ENCODE results near the gene PRR16. TPM values are rescaled to one million over a fixed set of nuclear protein-coding genes. Genes with fewer than 3 reads are reported as not detected.

PRR16 gene
- total RNA-seq, 6 donors from 2014 or later, result 1.7 to 5.2 (median 3.7) TPM

GRCh38 chr5:120512791-120513650 lies 48.9 kb downstream of the PRR16 start:
- no peak overlapping the region for H3K4me3 ChIP-seq
- ATAC-seq (ENCODE audit: low FRiP score in 2 of 2) (no peak), DNase-seq (no peak)
- no peaks in the 10 kb centered on the region for H3K4me1 ChIP-seq
- no peak overlapping the region for H3K27ac ChIP-seq
- H3K9me3 ChIP-seq, result no peaks in the 10 kb centered on the region
- no peaks in the 10 kb centered on the region for H3K36me3 ChIP-seq
- TF ChIP-seq POLR2AphosphoS5 (IDR thresholded peaks at IDR 0.05), result no peak
- no peak for TF ChIP-seq EP300 (IDR thresholded peaks at IDR 0.05)
- TF ChIP-seq, protein P1, sequence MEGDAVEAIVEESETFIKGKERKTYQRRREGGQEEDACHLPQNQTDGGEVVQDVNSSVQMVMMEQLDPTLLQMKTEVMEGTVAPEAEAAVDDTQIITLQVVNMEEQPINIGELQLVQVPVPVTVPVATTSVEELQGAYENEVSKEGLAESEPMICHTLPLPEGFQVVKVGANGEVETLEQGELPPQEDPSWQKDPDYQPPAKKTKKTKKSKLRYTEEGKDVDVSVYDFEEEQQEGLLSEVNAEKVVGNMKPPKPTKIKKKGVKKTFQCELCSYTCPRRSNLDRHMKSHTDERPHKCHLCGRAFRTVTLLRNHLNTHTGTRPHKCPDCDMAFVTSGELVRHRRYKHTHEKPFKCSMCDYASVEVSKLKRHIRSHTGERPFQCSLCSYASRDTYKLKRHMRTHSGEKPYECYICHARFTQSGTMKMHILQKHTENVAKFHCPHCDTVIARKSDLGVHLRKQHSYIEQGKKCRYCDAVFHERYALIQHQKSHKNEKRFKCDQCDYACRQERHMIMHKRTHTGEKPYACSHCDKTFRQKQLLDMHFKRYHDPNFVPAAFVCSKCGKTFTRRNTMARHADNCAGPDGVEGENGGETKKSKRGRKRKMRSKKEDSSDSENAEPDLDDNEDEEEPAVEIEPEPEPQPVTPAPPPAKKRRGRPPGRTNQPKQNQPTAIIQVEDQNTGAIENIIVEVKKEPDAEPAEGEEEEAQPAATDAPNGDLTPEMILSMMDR (IDR thresholded peaks at IDR 0.05), result no peak
- TF ChIP-seq POLR2A (IDR thresholded peaks at IDR 0.05), result no peak
- H3K27me3 ChIP-seq, result no peaks in the 10 kb centered on the region
- 89 to 90% methylated on average over 13 of the region's 13 CpGs for WGBS, 2 donors

GRCh38 chr5:120516805-120517204 lies 52.7 kb downstream of the PRR16 start:
- Histone ChIP-seq H3K4me3 (no peak overlapping the region), H3K4me1 (no peaks in the 10 kb centered on the region), H3K27ac (no peak overlapping the region), H3K9me3 (no peaks in the 10 kb centered on the region), H3K36me3 (no peaks in the 10 kb centered on the region), H3K27me3 (no peaks in the 10 kb centered on the region)
- no peak for ATAC-seq (ENCODE audit: low FRiP score in 2 of 2)
- WGBS, 2 donors, result 83 to 90% methylated on average over 2 of the region's 2 CpGs
- TF ChIP-seq, protein P1 (IDR thresholded peaks at IDR 0.05), result no peak
- no peak for TF ChIP-seq POLR2AphosphoS5 (IDR thresholded peaks at IDR 0.05)
- no peak for DNase-seq

GRCh38 chr5:120517607-120518252 lies 53.6 kb downstream of the PRR16 start:
- TF ChIP-seq POLR2A (IDR thresholded peaks at IDR 0.05), result no peak
- TF ChIP-seq, protein P1 (IDR thresholded peaks at IDR 0.05), result no peak
- no peak for TF ChIP-seq POLR2AphosphoS5 (IDR thresholded peaks at IDR 0.05)
- TF ChIP-seq EP300 (IDR thresholded peaks at IDR 0.05), result no peak
- no peaks in the 10 kb centered on the region for H3K4me1 ChIP-seq
- H3K9me3 ChIP-seq, result no peaks in the 10 kb centered on the region
- no peak overlapping the region for H3K4me3 ChIP-seq
- ATAC-seq (ENCODE audit: low FRiP score in 2 of 2) (no peak), DNase-seq (no peak)
- no peak overlapping the region for H3K27ac ChIP-seq
- H3K36me3 ChIP-seq, result no peaks in the 10 kb centered on the region
- 75 to 77% methylated on average over 5 of the region's 5 CpGs for WGBS, 2 donors
- H3K27me3 ChIP-seq, result no peaks in the 10 kb centered on the region

DNA sequence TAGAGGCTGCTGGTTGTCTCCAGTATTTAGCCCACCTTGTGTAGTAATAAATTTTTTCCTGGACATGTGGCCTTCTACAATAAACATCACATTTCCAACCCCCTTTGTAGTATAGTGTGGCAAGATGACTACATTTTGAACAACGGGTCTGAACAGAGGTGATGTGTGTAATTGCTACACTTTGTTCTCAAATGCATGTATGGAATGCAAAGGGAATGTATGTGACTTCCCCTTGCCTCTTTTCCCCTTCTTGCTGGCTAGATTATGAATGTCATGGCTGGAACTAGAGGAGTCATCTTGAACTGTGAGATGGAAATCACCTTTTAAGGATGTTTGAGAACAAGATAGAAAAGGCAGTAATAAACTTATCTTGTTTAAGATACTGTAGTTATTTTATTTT lies 54.5 kb downstream of the PRR16 start:
- no peak for DNase-seq
- H3K4me3 ChIP-seq, result no peak overlapping the region
- TF ChIP-seq POLR2A (IDR thresholded peaks at IDR 0.05) (no peak), EP300 (IDR thresholded peaks at IDR 0.05) (no peak), POLR2AphosphoS5 (IDR thresholded peaks at IDR 0.05) (no peak)
- TF ChIP-seq, protein P1 (IDR thresholded peaks at IDR 0.05), result no peak
- H3K27me3 ChIP-seq, result no peaks in the 10 kb centered on the region
- H3K27ac ChIP-seq, result no peak overlapping the region
- no peaks in the 10 kb centered on the region for H3K4me1 ChIP-seq
- no peaks in the 10 kb centered on the region for H3K36me3 ChIP-seq
- H3K9me3 ChIP-seq, result no peaks in the 10 kb centered on the region
- WGBS, 2 donors, result 56 to 67% methylated on average over 1 of the region's 1 CpG
- ATAC-seq (ENCODE audit: low FRiP score in 2 of 2), result no peak
